ENCODE results near the gene CNIH1. TPM values are rescaled to one million over a fixed set of nuclear protein-coding genes. Genes with fewer than 3 reads are reported as not detected.

Gene CNIH1
- total RNA-seq, 1 experiment from 2014 or later = 80.7 TPM

GRCh38 chr14:54453252-54453651 lies 12.1 kb upstream of the CNIH1 start (continued):
- TF ChIP-seq, protein P1, sequence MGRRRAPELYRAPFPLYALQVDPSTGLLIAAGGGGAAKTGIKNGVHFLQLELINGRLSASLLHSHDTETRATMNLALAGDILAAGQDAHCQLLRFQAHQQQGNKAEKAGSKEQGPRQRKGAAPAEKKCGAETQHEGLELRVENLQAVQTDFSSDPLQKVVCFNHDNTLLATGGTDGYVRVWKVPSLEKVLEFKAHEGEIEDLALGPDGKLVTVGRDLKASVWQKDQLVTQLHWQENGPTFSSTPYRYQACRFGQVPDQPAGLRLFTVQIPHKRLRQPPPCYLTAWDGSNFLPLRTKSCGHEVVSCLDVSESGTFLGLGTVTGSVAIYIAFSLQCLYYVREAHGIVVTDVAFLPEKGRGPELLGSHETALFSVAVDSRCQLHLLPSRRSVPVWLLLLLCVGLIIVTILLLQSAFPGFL (CRISPR knock-in tag; IDR thresholded peaks at IDR 0.05; ENCODE audit: borderline replicate concordance) = no peak
- no peak for TF ChIP-seq E2F5 (CRISPR knock-in tag; IDR thresholded peaks at IDR 0.05)
- no peak for TF ChIP-seq HMGXB4 (CRISPR knock-in tag; IDR thresholded peaks at IDR 0.05)
- no peak for TF ChIP-seq MXD4 (CRISPR knock-in tag; IDR thresholded peaks at IDR 0.05; ENCODE audit: borderline replicate concordance)
- TF ChIP-seq OVOL2 (CRISPR knock-in tag; IDR thresholded peaks at IDR 0.05; ENCODE audit: borderline replicate concordance) = no peak
- no peak for TF ChIP-seq USF2 (CRISPR knock-in tag; IDR thresholded peaks at IDR 0.05)
- TF ChIP-seq JUN (CRISPR knock-in tag; IDR thresholded peaks at IDR 0.05) = no peak
- no peak for TF ChIP-seq TCF7 (CRISPR knock-in tag; IDR thresholded peaks at IDR 0.05; ENCODE audit: low read depth)
- no peak for TF ChIP-seq ZNF512 (CRISPR knock-in tag; IDR thresholded peaks at IDR 0.05; ENCODE audit: borderline replicate concordance)
- no peak for TF ChIP-seq ZNF232 (CRISPR knock-in tag; IDR thresholded peaks at IDR 0.05)

DNA sequence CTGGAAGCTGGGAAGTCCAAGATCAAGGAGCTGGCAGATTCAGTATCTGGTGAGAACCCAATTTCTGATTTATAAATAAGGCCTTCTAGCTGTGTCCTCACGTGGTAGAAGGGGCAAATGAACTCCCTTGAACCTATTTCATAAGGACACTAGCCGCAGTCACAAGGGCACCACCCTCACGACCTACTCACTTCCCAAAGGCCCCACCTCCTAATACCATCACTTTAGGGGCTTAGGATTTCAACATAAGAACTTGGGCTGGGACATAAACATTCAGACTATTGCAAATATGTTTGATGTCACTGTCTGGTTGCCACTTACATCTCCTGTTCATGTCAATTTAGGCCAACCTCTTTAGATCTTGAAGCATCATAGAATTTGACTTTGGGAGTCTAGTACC lies 10.8 kb upstream of the CNIH1 start:
- Mint-ChIP-seq H3K36me3 (no peaks in the 10 kb centered on the region), H3K4me3 (no peak overlapping the region), H3K4me1 (0 out of 2 replicates have a peak, but pooled peaks cover 3% of the 10 kb centered on the region), H3K27ac (no peak overlapping the region), H3K27me3 (ENCODE audit: low read depth) (peaks cover 3% of the 10 kb centered on the region), H3K9me3 (no peaks in the 10 kb centered on the region)
- DNase-seq (ENCODE audit: low spot score) (no peak), ATAC-seq (no peak)
- CTCF ChIA-PET = interaction anchor here (1.0 kb wide), 1 partner anchor 55 kb away, joined by 3 read pairs; the partner anchor contains the start of gene CDKN3
- POLR2A ChIA-PET = no interaction called here
- TF ChIP-seq ZNF317 (CRISPR knock-in tag; IDR thresholded peaks at IDR 0.05; ENCODE audit: borderline replicate concordance, low read depth) (no peak), HMGA2 (CRISPR knock-in tag; IDR thresholded peaks at IDR 0.05) (no peak), NR3C1 (CRISPR knock-in tag; conservative IDR thresholded peaks at IDR 0.05; ENCODE audit: low read depth) (no peak), ZNF396 (CRISPR knock-in tag; IDR thresholded peaks at IDR 0.05; ENCODE audit: borderline replicate concordance) (no peak), ZMAT4 (CRISPR knock-in tag; IDR thresholded peaks at IDR 0.05) (no peak), CBFB (CRISPR knock-in tag; IDR thresholded peaks at IDR 0.05; ENCODE audit: low read depth) (no peak), CREM (CRISPR knock-in tag; IDR thresholded peaks at IDR 0.05) (no peak), MYBL2 (CRISPR knock-in tag; IDR thresholded peaks at IDR 0.05) (no peak), ZNF425 (CRISPR knock-in tag; conservative IDR thresholded peaks at IDR 0.05) (no peak), IRF2 (CRISPR knock-in tag; IDR thresholded peaks at IDR 0.05; ENCODE audit: borderline replicate concordance, low read depth) (no peak), E2F5 (CRISPR knock-in tag; IDR thresholded peaks at IDR 0.05) (no peak)
- TF ChIP-seq, protein P2, sequence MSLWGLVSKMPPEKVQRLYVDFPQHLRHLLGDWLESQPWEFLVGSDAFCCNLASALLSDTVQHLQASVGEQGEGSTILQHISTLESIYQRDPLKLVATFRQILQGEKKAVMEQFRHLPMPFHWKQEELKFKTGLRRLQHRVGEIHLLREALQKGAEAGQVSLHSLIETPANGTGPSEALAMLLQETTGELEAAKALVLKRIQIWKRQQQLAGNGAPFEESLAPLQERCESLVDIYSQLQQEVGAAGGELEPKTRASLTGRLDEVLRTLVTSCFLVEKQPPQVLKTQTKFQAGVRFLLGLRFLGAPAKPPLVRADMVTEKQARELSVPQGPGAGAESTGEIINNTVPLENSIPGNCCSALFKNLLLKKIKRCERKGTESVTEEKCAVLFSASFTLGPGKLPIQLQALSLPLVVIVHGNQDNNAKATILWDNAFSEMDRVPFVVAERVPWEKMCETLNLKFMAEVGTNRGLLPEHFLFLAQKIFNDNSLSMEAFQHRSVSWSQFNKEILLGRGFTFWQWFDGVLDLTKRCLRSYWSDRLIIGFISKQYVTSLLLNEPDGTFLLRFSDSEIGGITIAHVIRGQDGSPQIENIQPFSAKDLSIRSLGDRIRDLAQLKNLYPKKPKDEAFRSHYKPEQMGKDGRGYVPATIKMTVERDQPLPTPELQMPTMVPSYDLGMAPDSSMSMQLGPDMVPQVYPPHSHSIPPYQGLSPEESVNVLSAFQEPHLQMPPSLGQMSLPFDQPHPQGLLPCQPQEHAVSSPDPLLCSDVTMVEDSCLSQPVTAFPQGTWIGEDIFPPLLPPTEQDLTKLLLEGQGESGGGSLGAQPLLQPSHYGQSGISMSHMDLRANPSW (CRISPR knock-in tag; conservative IDR thresholded peaks at IDR 0.05; ENCODE audit: low read depth) = no peak
- TF ChIP-seq, protein P1 (CRISPR knock-in tag; IDR thresholded peaks at IDR 0.05; ENCODE audit: borderline replicate concordance) = no peak

Measured in WTC11 (cell line).